Fibroblast of pulmonary artery (primary cell): ENCODE results near the gene ARHGAP23.

Experiments used
- DNase-seq: peaks from one replicate; pipeline ENCODE4 v3.0.0-alpha.2; 2010; ENCODE audit warnings: low read depth
- H3K4me3 ChIP-seq: replicated peaks from 2 replicates; pipeline ENCODE4 v1.5.1; 2011; ENCODE audit warnings: low read depth, mild to moderate bottlenecking, control low read depth, low read length, moderate library complexity
- CTCF ChIP-seq: IDR thresholded peaks from 2 replicates; pipeline ENCODE4 v1.5.1; 2011; ENCODE audit warnings: mild to moderate bottlenecking, control low read depth, low read length, inconsistent platforms; ENCODE audit errors: missing control alignments

The ARHGAP23 gene

GRCh38 chr17:38504216-38504615, 76.0 kb downstream of the ARHGAP23 start:
- no peak overlapping the region for H3K4me3 ChIP-seq
- DNase-seq = no peak
- no peak for TF ChIP-seq CTCF

- DNase-seq = peak; percentile 11
- TF ChIP-seq CTCF = no peak
These were observed 79.2 kb downstream of the ARHGAP23 start for GRCh38 chr17:38507436-38507835.

GRCh38 chr17:38507921-38508569, 79.8 kb downstream of the ARHGAP23 start:
- H3K4me3 ChIP-seq = no peak overlapping the region
- TF ChIP-seq CTCF = no peak
- no peak for DNase-seq

More at GRCh38 chr17:38507436-38507835, 79.2 kb downstream of the ARHGAP23 start:
- H3K4me3 ChIP-seq = no peak overlapping the region

DNA sequence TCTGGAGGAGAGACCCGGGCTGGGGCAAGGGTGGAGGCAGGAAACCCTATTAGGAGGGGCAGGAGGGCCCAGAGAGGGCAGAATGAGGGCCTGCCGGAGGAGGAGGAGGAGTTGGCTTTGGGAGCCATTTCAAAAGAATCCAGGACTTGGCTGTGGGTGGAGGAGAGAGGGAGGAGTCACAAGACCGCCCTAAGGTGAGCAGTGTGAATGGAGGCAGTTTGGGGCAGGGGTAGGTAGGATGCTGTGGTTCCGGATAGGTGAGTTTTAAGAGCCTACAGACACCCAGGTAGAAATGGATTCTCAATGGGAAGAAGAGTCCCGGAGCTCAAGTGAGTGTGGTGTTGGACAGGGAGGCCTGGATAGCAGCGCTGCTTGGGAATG, 80.3 kb downstream of the ARHGAP23 start:
- no peak overlapping the region for H3K4me3 ChIP-seq
- TF ChIP-seq CTCF = no peak

DNA sequence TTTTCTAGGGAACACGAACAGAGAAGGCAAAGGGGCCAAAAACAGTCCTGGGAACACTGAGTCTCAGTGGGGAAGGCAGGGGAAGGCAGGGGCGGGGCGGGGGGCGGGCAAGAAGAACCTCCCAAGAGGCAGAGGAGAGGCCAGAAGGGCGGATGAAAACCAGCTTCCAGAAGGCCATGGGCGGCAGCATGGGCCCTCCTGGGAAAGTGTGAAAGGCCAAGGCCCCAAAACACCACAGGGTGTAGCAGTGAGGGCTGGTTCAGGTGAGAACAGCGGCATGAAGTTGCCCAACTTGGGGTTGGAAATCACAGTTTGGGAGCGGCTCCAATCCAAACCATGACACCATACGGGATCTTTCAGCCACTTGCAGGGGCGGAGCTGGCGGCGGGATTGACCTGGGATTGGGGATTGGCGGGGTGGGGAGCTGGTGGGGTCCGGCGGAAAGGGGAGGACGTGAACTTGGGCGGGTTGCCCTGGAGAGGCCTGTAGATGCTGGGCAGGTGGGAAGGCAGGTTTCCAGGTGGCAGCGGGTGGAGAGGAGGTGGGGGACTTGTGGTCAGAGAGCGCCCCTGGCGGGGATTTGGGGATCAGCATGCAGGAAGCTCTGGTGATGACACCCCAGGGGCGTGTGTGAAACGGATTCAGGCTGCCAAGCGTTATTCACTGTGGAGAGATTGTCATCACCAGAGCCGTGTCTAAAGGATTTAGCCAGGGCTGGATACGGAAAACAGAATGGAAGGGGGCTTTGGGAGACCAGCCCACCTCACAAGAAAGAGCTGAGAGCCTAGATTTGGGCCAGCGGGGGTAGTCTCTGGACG, 80.9 kb downstream of the ARHGAP23 start:
- H3K4me3 ChIP-seq = peak overlapping the region; percentile 10
- DNase-seq = peak; percentile 91

More for the DNA sequence above, 80.3 kb downstream of the ARHGAP23 start:
- no peak for DNase-seq

DNA sequence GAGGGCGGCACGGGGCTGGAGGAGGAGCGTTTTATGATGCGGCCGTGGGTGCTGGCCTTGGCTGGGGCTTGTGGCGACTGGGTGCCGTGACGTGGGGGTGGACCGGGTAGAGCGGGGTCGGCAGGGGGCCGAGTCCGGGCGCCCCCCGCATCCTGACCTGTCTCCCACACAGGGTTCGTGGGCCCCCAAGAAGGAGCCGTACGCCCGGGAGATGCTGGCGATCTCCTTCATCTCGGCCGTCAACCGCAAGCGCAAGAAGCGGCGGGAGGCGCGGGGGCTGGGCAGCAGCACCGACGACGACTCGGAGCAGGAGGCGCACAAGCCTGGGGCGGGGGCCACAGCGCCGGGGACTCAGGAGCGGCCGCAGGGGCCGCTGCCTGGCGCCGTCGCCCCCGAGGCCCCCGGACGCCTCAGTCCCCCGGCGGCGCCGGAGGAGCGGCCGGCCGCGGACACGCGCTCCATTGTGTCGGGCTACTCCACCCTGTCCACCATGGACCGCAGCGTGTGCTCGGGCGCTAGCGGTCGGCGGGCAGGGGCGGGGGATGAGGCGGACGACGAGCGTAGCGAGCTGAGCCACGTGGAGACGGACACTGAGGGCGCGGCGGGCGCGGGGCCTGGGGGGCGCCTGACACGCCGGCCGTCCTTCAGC, 81.6 kb downstream of the ARHGAP23 start:
- peak overlapping the region; percentile 10 for H3K4me3 ChIP-seq
- no peak for TF ChIP-seq CTCF
- DNase-seq = peak; percentile 25

More for the DNA sequence above, 80.9 kb downstream of the ARHGAP23 start:
- peak; percentile 82 for TF ChIP-seq CTCF
